Esophagus (tissue), 2 donors: ENCODE measurements around the gene C3orf70. TPM values are rescaled to one million over a fixed set of nuclear protein-coding genes. Genes with fewer than 3 reads are reported as not detected.

Experiments
- H3K27ac ChIP-seq, 2 donors: one replicate each; pipeline ENCODE4 v1.5.1; 2013; ENCODE audit warnings: low read depth in 2 of 2, mild to moderate bottlenecking in 2 of 2, inconsistent platforms in 1 of 2, low read length in 1 of 2, moderate library complexity in 1 of 2
- H3K27me3 ChIP-seq, 2 donors: one replicate each; pipeline ENCODE4 v1.6.1; 2013; ENCODE audit warnings: low read length in 2 of 2, control low read depth in 1 of 2, mild to moderate bottlenecking in 1 of 2; ENCODE audit not compliant: insufficient read depth in 2 of 2, control insufficient read depth in 1 of 2
- H3K36me3 ChIP-seq, 2 donors: one replicate each; pipeline ENCODE4 v1.6.1; 2013; ENCODE audit warnings: low read length in 1 of 2; ENCODE audit not compliant: control insufficient read depth in 2 of 2, insufficient read depth in 2 of 2
- H3K4me1 ChIP-seq, 2 donors: one replicate each; pipeline ENCODE4 v1.6.1; 2013; ENCODE audit warnings: low read length in 1 of 2; ENCODE audit not compliant: control insufficient read depth in 2 of 2, insufficient read depth in 2 of 2
- H3K4me3 ChIP-seq, 2 donors: one replicate each; pipeline ENCODE4 v1.5.1; 2013; ENCODE audit warnings: low read length in 2 of 2, mild to moderate bottlenecking in 2 of 2, low read depth in 1 of 2, moderate library complexity in 1 of 2
- H3K9me3 ChIP-seq, 2 donors: one replicate each; pipeline ENCODE4 v1.6.1; 2013; ENCODE audit warnings: mild to moderate bottlenecking in 2 of 2, low read depth in 1 of 2, low read length in 1 of 2, moderate library complexity in 1 of 2; ENCODE audit not compliant: control insufficient read depth in 2 of 2, insufficient read depth in 1 of 2
- WGBS, 2 donors: extraction: QIAGEN DNeasy Blood & Tissue Kit; methylation state at CpG; one replicate each; pipeline ENCODE4 v1.1.7; 2013; 5-methylcytosine and 5-hydroxymethylcytosine counted together
- polyA plus RNA-seq, 2 donors: library from polyadenylated mRNA; stranded (reverse); fragments of 200-250 nt; gene quantifications; one replicate each; pipeline ENCODE4 v1.2.3, GENCODE V29; 2013
- donor health status: healthy with polysubstance abuse.
- donor health status: Bipolar disorder and iron deficiency.

C3orf70 gene, protein sequence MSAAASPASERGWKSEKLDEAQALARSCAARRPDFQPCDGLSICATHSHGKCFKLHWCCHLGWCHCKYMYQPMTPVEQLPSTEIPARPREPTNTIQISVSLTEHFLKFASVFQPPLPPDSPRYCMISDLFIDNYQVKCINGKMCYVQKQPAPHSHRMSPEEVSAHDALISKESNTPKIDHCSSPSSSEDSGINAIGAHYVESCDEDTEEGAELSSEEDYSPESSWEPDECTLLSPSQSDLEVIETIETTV
- polyA plus RNA-seq, result 1 to 10 TPM in 1 of 2 donors, under 1 TPM in 1; 0.49 to 1.5 TPM

DNA sequence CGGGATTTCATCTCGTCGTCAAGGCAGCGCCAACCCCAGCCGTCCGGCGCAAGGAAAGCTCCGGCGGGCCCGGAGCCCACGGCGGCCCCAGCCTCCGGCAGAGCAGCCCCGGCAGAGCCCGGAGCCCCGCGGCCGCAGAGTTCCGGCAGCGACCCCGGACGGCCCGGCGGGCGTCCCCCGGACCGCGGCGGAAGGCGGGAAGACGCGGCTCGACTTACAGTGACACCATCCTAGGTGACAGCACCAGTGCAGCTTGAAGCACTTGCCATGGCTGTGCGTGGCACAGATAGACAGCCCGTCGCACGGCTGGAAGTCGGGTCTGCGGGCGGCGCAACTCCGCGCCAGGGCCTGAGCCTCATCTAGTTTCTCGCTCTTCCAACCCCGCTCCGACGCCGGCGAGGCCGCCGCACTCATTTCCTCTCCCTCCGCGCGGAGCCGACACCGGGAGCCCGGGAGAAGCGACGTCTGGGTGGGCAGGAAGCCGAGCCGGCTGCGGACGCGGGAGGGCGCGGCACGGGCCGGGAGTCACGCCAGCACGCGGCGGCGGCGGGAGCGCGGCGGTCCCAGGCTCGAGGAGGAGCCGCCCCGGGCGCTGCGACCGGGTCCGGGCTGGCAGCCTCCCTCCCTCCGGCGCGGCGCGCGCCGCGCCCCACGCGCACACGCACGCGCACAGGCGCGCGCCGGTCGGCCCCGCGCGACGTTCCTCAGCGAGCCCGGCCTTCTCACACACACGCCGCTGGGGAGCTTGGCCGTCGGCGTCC, at the start of gene C3orf70:
C3orf70 (minus strand) TSS at position 651 of the 761 bp plus-strand sequence; CDS start at position 414, 237 bp downstream.
- Histone ChIP-seq H3K27me3 (peaks cover 0 to 10% of the 10 kb centered on the region in 2 donors), H3K4me3 (peak within 1 kb of the TSS; percentile 56 to 68), H3K36me3 (no peaks in the 10 kb centered on the region), H3K27ac (peak within 1 kb of the TSS; percentile 65 to 71), H3K9me3 (no peaks in the 10 kb centered on the region), H3K4me1 (peaks cover 0 to 11% of the 10 kb centered on the region in 2 donors)
- 0 to 1% methylated on average over 76 to 113 of the region's 113 CpGs for WGBS, 2 donors

DNA sequence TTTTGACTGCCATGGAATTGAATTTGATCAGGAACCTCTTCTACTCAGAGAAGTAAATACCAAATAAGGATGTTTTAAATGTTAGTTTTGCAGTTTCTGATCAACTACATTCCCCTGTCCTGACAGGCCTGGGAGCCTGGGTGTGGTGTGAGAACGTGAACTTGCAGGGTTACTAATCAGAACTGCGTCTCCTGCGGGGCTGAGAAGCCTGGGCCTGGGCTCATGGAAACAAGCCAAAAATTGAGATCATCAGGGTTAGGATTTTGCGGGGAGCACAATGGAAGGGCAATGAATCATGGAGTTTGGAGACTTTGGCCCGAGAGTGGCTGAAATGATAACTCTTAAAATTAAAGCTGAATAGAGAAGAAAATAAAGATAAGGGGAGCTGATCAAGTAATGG, 47.8 kb upstream of the C3orf70 start:
- H3K4me3 ChIP-seq, result no peak overlapping the region
- H3K36me3 ChIP-seq, result peaks cover 0 to 4% of the 10 kb centered on the region in 2 donors
- peak overlapping the region; percentile 22 to 31 for H3K27ac ChIP-seq
- WGBS, 2 donors, result 39 to 54% methylated on average over 5 of the region's 5 CpGs
- H3K4me1 ChIP-seq, result no peaks in the 10 kb centered on the region
- H3K27me3 ChIP-seq, result no peaks in the 10 kb centered on the region
- no peaks in the 10 kb centered on the region for H3K9me3 ChIP-seq

DNA sequence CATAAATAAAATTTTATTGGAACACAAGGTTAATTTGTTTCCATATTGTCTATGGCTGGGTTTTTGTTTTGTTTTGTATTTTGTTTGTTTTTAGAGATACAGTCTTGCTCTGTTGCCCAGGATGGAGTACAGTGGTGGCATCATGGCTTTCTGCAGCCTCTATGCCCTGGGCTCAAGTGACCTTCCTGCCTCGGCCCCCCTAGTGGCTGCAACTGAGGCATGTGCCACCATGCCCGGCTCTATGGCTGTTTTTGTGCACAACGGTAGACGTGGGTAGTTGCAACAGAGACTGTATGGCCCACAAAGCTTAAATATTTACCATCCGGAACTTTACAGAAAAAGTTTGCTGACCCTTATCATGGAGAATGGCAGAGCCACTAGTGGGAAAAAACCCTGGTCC, 46.8 kb upstream of the C3orf70 start:
- WGBS, 2 donors, result 79 to 86% methylated on average over 5 of the region's 5 CpGs
- Histone ChIP-seq H3K9me3 (no peaks in the 10 kb centered on the region), H3K27me3 (no peaks in the 10 kb centered on the region), H3K4me1 (no peaks in the 10 kb centered on the region), H3K36me3 (peaks cover 0 to 4% of the 10 kb centered on the region in 2 donors), H3K4me3 (no peak overlapping the region), H3K27ac (no peak overlapping the region)

DNA sequence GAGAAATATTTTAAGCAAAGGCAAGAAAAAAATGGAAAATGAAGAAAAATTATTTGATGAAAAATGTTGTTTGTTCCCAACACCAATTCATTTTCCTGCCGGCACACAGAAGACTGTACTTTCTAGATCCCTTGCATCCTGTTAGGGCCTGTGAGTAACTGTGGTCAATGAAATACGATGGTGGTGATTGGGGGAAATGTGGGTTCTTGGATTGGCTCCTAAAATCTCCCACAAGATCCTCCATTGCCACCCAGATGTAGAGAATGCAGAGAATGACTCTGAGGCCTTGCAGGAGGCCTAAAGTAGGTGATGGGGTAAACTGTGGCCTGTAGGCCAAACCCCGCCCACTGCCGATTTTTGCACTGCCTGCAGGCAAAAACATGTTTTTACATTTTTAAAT, 46.3 kb upstream of the C3orf70 start:
- no peak overlapping the region for H3K4me3 ChIP-seq
- H3K4me1 ChIP-seq, result no peaks in the 10 kb centered on the region
- no peaks in the 10 kb centered on the region for H3K27me3 ChIP-seq
- 88 to 92% methylated on average over 4 of the region's 4 CpGs for WGBS, 2 donors
- H3K9me3 ChIP-seq, result no peaks in the 10 kb centered on the region
- peaks cover 0 to under 1% of the 10 kb centered on the region in 2 donors for H3K36me3 ChIP-seq
- H3K27ac ChIP-seq, result no peak overlapping the region

DNA sequence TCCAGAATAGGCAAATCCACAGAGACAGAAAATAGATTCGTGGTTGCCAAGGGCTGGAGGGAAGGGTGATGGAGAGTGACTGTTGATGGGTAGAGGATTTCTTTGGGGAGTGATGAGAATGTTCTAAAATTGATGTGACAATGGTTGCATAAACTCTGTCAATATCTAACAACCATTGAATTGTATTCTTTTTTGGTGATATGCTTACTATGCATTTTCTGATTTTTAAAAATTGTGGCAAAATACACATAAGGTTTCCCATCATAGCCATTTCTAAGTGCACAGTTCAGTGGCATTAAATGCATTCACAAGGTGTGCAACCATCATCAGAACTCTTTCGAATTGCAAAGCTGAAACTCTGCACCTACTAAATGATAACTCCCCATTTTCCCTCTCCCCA, 44.2 kb upstream of the C3orf70 start:
- Histone ChIP-seq H3K27me3 (no peaks in the 10 kb centered on the region), H3K27ac (no peak overlapping the region), H3K4me1 (no peaks in the 10 kb centered on the region), H3K4me3 (no peak overlapping the region), H3K9me3 (no peaks in the 10 kb centered on the region), H3K36me3 (peaks cover 0 to 5% of the 10 kb centered on the region in 2 donors)
- 92% methylated on average over 2 of the region's 2 CpGs for WGBS, 2 donors

DNA sequence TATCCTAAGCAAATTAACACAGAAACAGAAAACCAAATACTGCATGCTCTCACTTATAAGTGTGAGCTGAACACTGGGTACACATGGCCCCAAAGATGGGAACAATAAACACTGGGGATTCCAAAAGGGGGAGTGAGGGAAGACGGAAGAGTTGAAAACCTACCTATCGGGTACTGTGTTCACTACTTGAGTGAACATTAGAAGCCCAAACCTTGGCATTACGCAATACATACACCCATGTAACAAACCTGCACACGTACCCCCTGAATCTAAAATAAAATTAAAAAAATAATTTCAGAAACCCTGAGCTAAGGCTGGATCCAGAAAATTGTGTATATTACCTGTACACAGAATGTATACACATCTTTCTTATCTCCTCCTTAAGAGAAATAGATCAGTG, 42.8 kb upstream of the C3orf70 start:
- Histone ChIP-seq H3K36me3 (peaks cover 0 to 5% of the 10 kb centered on the region in 2 donors), H3K27me3 (no peaks in the 10 kb centered on the region), H3K4me1 (no peaks in the 10 kb centered on the region), H3K27ac (no peak overlapping the region), H3K4me3 (no peak overlapping the region), H3K9me3 (no peaks in the 10 kb centered on the region)
- WGBS, 2 donors, result 94 to 96% methylated on average over 4 of the region's 4 CpGs

DNA sequence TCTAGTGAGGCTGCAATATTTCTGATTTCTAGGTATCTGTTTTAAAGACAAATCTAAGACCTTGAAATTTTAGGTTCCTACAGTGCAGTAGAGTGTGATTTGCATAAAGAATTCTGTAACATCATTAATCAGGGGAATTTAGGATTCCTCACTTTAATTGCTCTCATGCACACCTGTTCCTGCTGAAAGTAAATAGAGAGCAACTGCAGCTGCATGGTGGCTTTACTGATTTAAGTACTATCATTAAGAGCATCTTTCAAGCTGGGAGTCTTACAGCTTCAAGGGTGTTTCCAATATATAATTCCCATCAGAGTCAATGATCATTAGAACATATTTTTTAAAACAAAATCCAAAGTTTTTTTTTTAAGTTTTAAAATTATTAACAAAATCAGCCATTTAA, 36.0 kb upstream of the C3orf70 start:
- Histone ChIP-seq H3K4me1 (no peaks in the 10 kb centered on the region), H3K4me3 (no peak overlapping the region), H3K9me3 (no peaks in the 10 kb centered on the region), H3K27me3 (no peaks in the 10 kb centered on the region), H3K36me3 (peaks cover 0 to 5% of the 10 kb centered on the region in 2 donors), H3K27ac (no peak overlapping the region)

DNA sequence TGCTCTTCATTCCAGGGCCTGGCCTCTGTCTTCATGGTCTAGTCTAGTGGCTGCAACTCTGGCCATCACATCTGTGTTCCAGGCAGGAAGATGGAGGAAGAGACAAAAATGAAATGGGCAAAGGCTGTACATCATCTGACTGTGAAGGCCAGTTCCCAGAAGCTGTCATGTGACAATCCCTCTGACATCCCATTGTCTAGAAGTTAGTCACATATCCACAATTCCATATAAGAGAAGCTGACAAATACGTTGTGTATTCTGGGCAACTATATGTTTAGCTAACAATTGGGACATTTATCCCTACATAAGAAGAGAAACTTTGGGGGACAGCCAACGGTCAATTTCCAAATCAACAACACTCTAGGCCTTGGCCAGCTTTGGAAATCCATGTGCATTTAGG, 34.5 kb upstream of the C3orf70 start:
- WGBS, 2 donors, result 71 to 81% methylated on average over 2 of the region's 2 CpGs
- no peaks in the 10 kb centered on the region for H3K9me3 ChIP-seq
- H3K4me3 ChIP-seq, result no peak overlapping the region
- no peaks in the 10 kb centered on the region for H3K27me3 ChIP-seq
- H3K27ac ChIP-seq, result no peak overlapping the region
- peaks cover 0 to 2% of the 10 kb centered on the region in 2 donors for H3K36me3 ChIP-seq
- H3K4me1 ChIP-seq, result no peaks in the 10 kb centered on the region

DNA sequence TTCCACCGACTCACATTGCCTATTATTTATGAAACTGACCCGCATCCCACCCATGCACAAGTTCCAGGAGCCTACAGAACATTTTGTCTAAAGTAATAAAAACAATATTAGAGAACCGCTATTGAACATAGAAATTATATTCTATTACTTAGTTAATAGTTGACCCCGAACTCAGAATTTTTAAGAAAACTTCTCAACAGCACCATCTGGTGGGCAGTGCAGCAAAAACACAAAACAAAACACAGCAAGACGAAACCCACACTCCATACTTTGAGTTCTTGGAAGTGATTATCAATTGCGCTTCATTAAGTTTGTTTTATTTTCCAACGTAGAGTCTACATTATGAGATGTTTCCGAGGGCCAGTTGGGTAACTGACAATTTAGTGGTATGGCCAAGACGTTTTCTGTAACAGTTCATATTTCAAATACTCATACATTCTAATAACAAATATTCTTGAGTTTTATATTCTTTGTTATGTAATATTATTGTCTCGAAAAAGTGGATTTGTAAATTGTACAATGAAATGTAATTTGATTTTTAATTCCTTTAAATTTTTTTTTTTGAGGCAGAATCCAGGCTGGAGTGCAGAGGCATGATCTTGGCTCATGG, 24.0 kb upstream of the C3orf70 start:
- WGBS, 2 donors, result 20 to 22% methylated on average over 10 of the region's 10 CpGs
- Histone ChIP-seq H3K4me1 (no peaks in the 10 kb centered on the region), H3K36me3 (no peaks in the 10 kb centered on the region), H3K9me3 (no peaks in the 10 kb centered on the region), H3K27me3 (no peaks in the 10 kb centered on the region), H3K4me3 (no peak overlapping the region), H3K27ac (no peak overlapping the region)
